ENCODE results near the gene TOX3. TPM values are rescaled to one million over a fixed set of nuclear protein-coding genes. Genes with fewer than 3 reads are reported as not detected.

The TOX3 gene
- total and polyA plus RNA-seq, 2 of the 8 experiments (the other 6 are each of a cell fraction or from before 2014, with no cell fraction given) = 16.7 to 31.2 TPM

GRCh38 chr16:52492789-52493357, 54.1 kb downstream of the TOX3 start:
- CTCF ChIA-PET (ENCODE audit: partially characterized antibody) = interaction anchor here (0.7 to 1.5 kb wide), 2 partner anchors 368 to 788 kb away, joined by 3 read pairs; no protein-coding TSS in a partner anchor
- POLR2A ChIA-PET (ENCODE audit: partially characterized antibody) = interaction anchor here (0.5 kb wide), 1 partner anchor 48 kb away, joined by 3 read pairs; no protein-coding TSS in a partner anchor
- no peak for FAIRE-seq
- Histone ChIP-seq H3K4me3 (ENCODE audit: extremely low read depth in 1 of 4, insufficient read depth in 2 of 4, low read depth in 3 of 4, low read length in 4 of 4) (no peak overlapping the region), H3K79me2 (ENCODE audit: control insufficient read depth in 1 of 2, insufficient read depth in 2 of 2, low read length in 2 of 2) (peaks cover 0 to 85% of the 10 kb centered on the region in 2 experiments; a peak in 3 of 4 replicates), H3K9me3 (ENCODE audit: insufficient read depth in 2 of 2, low read depth in 1 of 2, low read length in 1 of 2) (no peaks in the 10 kb centered on the region), H3K27me3 (replicated peaks in 1 of 4; ENCODE audit: control insufficient read depth in 3 of 4, extremely low read depth in 1 of 4, insufficient read depth in 3 of 4, low read length in 3 of 4) (no peaks in the 10 kb centered on the region), H3K27ac (ENCODE audit: low read depth, low read length) (no peak overlapping the region), H4K20me1 (replicated peaks in 1 of 2; ENCODE audit: control insufficient read depth in 1 of 2, insufficient read depth in 2 of 2, low read length in 2 of 2) (peaks cover 0 to 5% of the 10 kb centered on the region in 2 experiments), H3K9ac (replicated peaks in 1 of 4; ENCODE audit: extremely low read depth in 1 of 4, low read depth in 3 of 4, low read length in 3 of 4) (no peak overlapping the region), H2BK15ac (ENCODE audit: low read length) (no peak overlapping the region), H3K23ac (ENCODE audit: insufficient read length) (no peak overlapping the region), H3K79me1 (ENCODE audit: low read depth, low read length) (peaks cover 6% of the 10 kb centered on the region; the same call in 1 of the 2 replicates), H3K36me3 (ENCODE audit: control insufficient read depth in 2 of 4, insufficient read depth in 4 of 4, low read length in 3 of 4) (peaks cover 0 to 5% (median 0%) of the 10 kb centered on the region in 4 experiments; a peak in 1 of 8 replicates), H4K5ac (ENCODE audit: insufficient read length, low read depth, low read length) (no peak overlapping the region), H2AFZ (ENCODE audit: low read length) (no peak overlapping the region), H2AK5ac (ENCODE audit: low read depth, low read length) (no peak overlapping the region), H3K4me1 (replicated peaks in 1 of 4; ENCODE audit: control insufficient read depth in 3 of 4, insufficient read depth in 4 of 4, low read length in 3 of 4) (peaks cover 0 to 6% (median 1%) of the 10 kb centered on the region in 4 experiments; a peak in 1 of 7 replicates), H3K4ac (replicated peaks; ENCODE audit: insufficient read length, low read depth, low read length) (no peak overlapping the region), H3K56ac (replicated peaks; ENCODE audit: insufficient read length, low read depth, low read length) (no peak overlapping the region), H2BK20ac (ENCODE audit: low read length) (no peak overlapping the region), H3K18ac (ENCODE audit: extremely low read depth, low read length) (no peak overlapping the region), H2BK12ac (ENCODE audit: low read depth, low read length) (no peak overlapping the region), H2BK5ac (ENCODE audit: low read depth, low read length) (no peak overlapping the region), H4K8ac (ENCODE audit: extremely low read depth, insufficient read depth, low read length) (no peak overlapping the region), H3K23me2 (ENCODE audit: low read depth, low read length) (no peaks in the 10 kb centered on the region), H4K91ac (replicated peaks; ENCODE audit: insufficient read length, low read length) (no peak overlapping the region), H2BK120ac (replicated peaks; ENCODE audit: low read depth, low read length) (no peak overlapping the region), H3K14ac (ENCODE audit: insufficient read length) (no peak overlapping the region), H3K4me2 (ENCODE audit: insufficient read depth in 1 of 2, low read depth in 2 of 2, low read length in 2 of 2) (no peak overlapping the region)
- TF ChIP-seq POLR2AphosphoS5 (IDR thresholded peaks at IDR 0.05; ENCODE audit: low read depth, low read length) (no peak), GTF2F1 (IDR thresholded peaks at IDR 0.05; ENCODE audit: borderline replicate concordance, low read depth, low read length) (no peak)
- DNase-seq (ENCODE audit: low read depth in 1 of 2, low spot score in 2 of 2) = no peak
- 88% methylated on average over 5 of the region's 5 CpGs; no CpG with 5 or more reads in 1 of the 2 experiments for WGBS, 2 experiments (ENCODE audit: extremely low coverage in 1 of 2, insufficient coverage in 1 of 2, insufficient read length in 1 of 2, insufficient replicate concordance in 2 of 2, low coverage in 1 of 2, low lambda C conversion rate in 2 of 2, missing lambda C conversion rate in 1 of 2)

Measured in H1 (cell line).